CD4-positive, alpha-beta T cell treated with Interleukin-10 for 1 hour (primary cell): ENCODE results near the gene CAMTA1.

Source experiments
- DNase-seq: peaks from one replicate; pipeline ENCODE4 v3.0.0-alpha.2; 2020

Gene CAMTA1

DNA sequence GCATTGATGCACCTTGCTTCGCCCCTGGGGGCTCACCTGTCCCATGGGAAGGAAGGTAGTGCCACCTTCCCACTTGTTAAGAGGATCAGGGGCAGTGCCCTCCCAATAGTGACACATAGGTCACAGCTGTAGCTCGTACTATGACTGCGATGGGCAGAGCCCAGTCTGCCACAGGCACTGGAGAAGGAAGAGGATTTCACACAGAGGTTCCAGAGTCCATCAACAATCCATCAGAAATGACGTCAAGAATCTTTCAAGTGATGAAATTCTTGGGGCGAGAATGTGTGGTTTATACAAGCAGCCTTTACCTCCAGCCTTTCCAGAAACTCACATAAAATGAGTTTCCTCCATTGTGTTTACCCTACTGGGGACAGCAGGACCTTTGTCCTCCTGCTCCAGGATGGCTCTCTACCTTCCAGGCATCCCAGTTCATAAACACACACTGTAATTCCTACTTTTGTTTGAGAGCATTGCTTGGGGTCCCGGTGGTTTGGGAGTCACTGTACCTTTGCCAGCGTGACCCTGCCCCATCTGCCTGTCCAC, 725.2 kb downstream of the CAMTA1 start:
- no peak for DNase-seq

DNA sequence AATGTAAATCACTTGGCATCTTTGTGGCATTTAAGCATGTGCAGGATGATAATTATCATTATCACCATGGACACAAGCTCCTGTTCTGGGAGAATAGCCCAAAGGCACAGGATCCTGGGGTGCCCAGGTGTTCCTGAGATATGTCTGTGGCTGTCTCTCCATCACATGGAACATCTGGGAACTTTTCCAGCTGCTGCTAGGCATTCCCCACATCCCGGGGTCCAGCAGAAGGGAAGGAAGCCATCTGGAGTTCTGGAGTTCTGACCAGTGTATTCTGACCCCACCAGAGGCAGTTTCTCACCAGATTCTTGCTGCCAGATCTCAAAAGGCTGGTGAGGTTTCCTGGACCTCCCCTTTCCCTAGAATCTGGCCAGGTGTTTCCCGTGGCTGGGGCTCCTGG, 726.1 kb downstream of the CAMTA1 start:
- DNase-seq = no peak

DNA sequence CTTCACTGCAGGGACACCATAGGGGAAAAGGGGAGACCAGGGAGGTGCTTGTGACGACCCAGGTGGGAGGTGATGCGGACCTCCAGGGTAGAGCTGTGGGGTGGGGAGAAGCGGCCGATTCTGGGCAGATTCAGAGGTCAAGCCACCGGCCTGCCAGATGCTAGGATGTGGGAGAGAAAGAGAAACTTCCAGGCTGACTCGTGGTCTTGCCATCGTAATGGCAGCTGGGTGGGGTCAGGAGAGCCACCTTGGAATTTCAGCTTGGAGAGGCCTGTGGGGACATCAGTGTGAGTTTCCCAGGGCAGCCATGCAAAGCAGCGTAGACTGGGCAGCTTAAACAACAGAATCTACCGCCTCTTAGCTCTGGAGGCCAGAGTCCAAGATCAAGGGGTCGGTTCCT, 727.8 kb downstream of the CAMTA1 start:
- no peak for DNase-seq

DNA sequence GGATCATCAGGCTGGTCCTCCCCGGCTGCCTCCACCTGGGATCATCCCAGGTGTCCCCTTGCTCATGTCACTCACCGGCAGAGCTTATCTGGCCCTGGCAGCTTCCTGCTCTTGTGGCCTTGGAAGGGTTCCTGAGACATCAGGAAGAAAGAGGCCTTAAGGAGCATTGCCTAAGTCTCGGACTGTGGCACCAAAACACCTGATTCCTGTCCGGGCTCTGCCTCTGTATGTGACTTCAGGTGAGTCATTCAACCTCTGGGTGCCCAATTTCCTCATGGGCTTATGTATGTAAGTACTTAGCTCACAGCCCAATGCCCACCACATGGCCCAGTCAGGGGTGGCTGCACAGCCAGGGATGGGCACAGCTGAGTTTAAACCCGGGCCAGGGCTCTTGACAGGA, 729.9 kb downstream of the CAMTA1 start:
- DNase-seq = no peak

DNA sequence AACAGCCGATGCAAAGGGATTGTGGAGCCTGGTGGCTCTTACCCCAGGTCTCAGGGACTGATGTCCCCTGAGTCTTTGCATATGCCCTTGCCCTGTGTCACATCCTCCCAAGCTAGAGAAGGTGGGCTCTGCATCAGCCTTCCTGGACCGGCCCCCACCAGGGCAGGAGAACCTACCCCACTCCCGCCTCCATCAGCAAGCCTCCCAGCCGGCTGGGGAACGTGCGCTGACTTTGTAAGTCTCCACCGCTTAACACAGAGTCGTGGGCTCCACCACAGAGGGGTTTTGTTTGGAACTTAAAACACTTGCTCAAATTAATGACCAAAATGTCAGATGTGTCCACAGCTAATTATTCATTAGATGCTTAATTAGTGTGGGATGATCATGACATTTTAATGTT, 730.6 kb downstream of the CAMTA1 start:
- DNase-seq = no peak

DNA sequence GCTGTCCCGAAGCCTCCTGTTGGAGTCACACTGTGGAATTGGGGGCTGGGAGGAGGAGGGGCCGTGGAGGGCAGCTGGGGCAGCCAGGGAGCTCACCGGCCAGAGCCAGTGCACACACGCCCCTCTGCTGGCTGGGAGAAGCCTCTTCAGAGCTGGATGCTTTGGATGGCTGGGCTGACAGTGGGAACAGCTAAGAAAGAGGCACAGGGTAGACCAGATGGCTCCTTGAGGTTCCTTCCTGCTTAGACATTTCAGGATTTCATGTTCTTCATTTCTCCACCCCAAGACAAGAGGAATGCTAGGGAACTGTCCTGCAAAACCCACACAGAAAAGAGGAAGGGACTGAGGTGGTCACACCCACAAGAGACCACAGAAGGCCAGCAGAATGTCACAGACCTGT, 731.1 kb downstream of the CAMTA1 start:
- no peak for DNase-seq

DNA sequence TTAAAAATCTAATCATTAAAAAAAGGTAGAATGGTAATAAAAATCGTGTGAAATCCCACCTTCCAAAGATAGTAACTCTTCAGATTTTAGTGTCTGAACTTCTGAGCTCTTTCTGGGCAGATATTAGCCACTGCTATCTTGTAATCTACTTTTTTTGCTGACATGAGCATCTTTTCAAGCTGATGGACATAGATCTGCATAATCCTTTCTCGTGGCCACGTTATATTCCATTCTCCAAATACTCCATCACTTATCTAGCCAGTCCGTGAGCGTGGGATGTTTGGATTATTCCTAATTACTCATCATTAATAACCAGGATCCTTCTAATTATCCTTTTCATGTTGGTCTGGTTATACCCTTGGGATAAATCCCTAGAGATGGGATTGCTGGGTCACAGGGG, 731.7 kb downstream of the CAMTA1 start:
- no peak for DNase-seq

DNA sequence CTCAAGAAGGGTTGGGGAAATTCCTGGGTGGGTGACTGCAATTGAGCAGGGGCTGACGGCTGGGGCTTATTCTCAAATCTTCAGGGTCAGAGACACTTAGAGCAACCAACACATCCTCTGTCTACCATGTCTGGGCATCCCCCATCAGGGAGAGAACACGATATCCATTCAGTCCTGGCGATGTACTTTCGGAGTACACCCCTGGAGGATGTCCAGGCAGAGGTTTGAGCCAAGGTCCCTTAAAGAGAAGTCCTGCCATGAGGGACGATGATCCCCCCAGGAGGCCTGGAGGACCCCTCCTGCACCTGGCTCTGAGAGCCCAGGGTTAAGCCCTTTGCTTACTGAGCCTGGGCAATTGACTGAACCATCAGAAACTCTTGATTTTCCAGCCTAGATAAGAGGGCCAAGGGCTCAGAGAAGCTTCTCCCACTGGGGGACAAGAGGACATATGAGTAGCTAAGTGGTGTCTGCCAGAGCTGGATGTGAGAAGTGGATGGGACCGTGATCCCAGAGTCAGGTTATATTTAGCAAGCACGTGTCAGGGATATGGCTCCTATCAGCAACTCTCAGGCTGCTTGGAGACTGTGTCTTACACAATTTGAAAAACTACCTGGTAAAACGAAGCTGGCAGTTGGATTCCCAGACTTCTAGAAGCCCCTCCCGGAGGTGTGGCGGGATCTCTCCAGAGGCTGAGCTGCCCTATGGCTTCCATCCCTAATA, 732.5 kb downstream of the CAMTA1 start:
- DNase-seq = no peak

DNA sequence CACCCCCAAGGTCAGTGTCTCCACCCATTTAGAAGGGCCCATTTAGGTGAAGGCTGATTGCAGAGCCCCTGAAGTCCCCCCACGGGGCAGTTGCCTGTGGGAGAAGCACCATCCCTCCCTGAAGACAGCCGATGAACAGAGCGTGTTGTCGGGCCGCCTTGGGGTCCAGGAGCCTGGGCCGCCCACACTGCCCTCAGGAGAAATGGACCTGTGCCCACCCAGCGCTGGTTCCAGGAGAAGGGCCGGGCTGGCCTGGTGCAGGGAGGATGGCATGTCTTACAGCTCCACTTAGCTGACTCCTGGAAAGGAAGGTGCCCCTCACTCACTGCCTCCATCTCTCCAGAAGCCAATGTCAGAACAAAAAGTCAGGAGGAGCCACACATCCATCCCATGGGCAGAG, 733.2 kb downstream of the CAMTA1 start:
- no peak for DNase-seq

DNA sequence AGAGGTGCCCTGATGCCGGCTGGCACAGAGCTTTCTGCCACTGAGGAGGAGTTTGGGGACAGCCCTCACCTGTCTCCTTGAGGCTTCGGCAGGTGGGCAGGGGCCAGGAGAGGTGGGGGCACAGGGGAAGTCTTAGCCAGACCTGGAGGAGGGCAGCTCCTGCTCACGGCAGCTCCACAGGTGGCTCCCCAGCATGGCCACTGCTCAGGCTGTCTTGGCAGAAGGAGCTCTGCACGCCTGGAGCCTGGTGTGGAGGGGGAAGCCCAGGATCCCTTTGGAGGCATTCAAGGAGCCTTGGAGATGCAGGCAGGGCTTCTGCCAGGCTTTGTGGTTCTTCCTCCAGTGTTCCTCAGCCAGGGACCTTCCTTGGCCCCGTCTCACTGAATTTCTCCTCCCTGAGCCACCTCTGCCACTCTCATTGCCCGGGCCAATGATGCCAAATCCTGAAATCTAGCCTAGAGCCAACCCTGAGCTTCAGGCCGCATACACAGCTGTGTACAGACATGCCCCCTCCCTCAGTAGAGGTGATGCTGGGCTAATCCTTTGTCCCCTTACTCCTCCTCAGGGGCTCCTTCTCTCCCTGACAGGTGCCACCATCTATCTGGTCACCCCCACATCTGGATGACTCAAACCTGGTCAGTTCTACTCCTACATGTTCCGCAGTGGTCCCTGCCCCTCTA, 734.1 kb downstream of the CAMTA1 start:
- DNase-seq = no peak

DNA sequence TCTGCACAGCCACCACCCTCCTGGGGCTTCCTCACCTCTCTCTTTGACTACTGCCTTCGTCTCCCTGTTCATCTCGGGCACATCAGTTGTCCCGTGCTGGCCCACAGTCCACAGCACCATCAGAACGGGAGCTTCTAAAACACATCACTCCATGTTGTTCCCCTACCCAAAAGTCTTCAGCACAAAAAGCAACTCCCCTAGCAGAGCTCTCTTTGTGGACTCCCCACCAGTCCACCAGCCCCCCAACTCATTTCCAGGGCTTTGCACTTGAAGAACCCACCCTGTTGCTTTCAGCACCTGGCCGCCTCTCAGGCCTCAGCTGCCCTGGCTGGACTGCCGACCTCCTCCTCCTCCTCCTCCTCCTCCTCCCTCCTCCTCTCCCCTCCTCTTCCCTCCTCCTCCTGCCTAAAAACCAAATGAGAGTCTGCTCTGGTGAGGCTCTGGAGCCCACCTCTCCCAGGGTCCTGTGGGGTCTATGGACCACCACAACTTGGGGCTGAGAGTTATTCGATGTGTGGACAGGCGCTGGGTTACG, 734.7 kb downstream of the CAMTA1 start:
- no peak for DNase-seq

DNA sequence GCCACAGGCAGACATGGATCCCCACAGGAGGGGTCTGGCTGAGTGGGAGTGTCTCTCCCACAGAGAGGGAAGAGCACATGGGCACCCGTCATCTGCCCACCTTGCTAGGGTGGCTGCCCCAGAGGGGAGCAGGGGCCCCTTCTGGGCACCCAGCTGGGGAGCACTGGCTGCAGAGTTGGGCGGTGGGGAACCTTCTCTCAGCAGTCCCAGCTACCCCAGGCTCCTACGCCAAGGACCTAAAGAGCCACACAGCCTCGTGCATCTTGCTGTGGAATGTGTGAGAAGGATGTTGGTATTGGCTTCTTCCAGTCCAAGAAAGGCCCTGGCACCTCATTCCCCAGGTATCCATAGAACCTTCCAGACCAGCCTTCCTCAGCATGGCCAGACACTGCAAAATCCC, 735.2 kb downstream of the CAMTA1 start:
- DNase-seq = no peak

DNA sequence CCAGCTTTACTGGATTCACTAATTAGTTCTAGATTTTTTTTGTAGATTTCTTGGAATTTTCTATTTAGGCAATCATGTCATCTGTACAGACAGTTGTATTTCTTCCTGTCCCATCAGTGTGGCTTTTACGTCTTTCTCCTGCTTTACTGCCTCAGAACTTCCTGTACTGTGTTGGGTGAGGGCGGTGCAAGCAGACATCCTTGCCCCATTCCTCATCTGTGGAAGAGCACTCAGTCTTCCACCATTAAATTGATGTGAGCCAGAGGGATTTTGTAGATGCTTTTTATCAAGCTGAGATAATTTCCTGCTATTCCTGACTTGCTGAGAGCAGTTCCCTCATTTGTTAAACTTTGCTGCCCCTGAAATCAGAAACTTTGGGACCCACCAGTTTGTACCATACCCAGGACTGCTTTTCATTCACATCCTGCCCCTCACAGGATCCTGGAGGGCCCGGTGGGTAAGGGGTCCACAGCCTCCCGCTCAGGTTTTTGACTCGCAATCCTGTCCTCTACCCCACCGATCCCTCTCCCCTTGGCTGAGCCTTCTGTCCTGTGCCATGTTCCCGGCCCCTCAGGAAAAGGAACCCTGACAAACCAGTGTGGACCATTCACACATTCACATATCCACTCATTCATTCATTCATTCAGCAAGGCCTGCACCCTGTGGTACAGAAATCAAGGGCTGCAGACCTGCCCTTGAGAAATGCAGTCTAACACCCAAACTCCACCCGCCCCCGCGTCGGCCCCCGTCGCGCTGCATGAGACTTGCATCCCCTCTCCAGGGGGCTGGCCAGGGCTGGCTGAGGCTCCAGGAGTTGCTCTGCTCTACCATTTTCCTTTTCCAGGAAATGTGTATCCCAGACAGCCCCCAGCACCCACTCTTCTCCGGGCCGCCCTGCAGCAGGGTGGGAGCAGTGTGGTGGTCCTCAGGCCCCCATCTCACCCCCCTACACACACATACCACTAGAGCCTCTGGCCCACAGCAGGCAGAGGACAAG, 739.4 kb downstream of the CAMTA1 start:
- DNase-seq = no peak

DNA sequence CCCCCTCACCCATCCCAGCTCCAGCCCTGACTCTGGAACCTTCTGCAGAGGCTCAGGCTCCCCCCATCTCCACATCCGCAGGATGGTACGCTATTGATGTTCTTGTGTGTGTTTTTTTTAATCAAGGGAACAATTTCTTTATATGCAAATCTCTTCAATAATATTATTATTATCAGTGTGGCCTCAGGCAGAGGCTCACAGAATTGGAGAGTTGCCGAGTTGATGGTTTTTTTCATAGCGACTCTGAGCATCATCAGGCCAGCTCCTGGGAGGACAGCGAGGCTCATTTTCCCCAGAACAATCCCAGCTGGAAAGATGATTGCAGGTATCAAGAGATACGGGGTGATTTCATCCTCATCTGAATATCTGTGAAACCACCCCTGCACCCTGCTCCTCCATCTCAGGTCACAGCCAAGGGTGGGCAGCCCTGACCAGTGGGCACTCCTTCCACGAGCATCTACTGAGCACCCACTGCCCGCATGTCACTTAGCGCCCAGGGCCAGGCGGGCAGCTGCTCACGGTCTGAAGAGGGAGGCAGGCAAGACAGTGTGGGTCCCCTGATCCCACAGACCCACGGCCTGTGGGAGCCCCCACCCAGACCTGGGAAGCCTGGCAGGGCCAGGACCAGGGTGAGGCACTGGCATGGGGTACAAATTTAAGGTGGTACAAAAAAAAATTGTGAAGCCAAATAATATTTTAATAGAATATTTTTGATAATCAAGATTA, 740.2 kb downstream of the CAMTA1 start:
- DNase-seq = no peak

DNA sequence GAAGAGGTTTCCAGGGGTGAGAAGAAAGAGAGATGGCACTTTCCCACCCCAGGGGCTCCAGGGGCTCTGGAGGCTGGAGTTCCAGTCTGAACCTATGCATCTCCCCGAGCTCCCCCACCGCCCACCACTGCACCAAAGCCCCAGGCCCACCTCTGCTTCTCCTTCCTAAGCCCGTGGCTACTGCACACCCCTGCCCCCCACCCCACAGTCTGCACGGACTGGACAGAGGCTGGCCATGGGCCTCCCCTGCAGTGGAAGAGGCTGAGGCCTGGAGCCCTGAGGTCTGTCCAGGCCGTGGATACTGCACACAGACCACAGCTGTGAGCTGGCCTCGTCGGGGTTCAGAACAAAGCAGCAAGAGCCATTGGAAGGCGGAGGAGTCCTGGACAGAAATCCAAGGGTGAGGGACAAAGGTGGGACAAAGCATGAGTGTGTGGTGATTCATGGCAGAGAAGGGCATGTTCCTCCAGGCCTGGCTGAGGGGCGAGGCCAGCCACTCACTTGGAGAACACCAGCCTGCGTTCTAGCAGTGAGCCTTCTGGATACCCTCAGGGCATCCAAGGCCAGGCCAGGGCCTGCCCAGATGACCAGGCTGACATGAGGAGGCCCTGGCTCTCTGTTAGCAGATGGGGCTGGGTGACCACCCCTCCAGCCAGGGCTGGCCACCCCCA, 741.1 kb downstream of the CAMTA1 start:
- DNase-seq = no peak

DNA sequence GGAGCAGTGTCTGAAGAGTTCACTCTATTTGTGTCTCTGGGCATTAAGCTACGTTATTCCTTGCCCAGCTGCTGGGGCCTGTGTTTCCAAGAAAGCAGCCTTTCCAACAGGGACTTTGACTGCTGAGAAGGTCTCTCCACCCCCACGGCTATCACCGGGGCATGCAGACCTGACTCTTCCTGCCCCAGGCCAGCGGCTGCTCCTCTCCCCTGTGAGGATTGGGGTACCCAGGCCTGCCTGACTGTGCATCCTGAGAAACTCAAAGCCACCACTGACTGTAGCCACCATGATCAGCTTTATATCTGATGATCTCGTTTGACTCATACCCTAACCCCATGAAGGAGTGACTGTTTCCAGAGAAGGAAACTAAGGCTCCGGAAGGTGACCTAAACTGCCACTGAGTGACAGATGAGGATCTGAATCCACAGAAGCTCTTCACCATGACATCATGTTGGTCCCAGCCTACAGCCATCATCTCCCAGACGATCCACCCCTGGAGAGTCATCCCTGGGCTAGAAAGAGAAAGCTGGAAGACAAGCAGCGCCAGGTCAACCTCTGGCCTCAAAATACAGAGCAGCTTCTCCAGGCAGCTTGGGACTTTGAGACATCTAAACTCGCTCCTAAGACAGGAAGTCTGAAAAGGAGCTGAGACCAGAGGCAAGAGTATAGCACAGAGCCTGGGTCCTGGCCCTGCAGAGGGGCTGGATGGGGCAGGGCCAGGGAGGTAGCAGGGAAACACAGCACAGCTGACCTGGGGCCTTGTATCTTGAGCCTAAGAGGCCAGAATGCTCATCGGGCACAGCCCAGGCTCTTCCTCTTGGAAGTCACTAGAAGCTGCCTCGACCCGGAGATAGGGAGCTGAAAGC, 741.8 kb downstream of the CAMTA1 start:
- no peak for DNase-seq

DNA sequence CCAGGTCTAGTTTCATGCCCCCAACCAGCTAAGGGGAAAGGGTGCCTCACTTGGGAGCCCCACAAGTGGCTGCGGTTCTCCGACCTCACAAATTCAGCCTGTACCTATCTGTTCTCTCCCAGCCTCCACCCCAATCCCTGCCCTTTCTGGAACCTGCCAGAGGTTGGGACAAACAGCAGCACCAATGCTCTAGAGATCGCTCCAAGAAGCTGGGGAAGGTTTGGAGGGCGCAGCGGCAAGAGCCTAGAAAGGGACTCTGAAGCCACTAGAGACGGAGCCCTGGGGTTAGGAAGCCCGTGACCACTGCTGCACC, 742.4 kb downstream of the CAMTA1 start:
- DNase-seq = no peak

DNA sequence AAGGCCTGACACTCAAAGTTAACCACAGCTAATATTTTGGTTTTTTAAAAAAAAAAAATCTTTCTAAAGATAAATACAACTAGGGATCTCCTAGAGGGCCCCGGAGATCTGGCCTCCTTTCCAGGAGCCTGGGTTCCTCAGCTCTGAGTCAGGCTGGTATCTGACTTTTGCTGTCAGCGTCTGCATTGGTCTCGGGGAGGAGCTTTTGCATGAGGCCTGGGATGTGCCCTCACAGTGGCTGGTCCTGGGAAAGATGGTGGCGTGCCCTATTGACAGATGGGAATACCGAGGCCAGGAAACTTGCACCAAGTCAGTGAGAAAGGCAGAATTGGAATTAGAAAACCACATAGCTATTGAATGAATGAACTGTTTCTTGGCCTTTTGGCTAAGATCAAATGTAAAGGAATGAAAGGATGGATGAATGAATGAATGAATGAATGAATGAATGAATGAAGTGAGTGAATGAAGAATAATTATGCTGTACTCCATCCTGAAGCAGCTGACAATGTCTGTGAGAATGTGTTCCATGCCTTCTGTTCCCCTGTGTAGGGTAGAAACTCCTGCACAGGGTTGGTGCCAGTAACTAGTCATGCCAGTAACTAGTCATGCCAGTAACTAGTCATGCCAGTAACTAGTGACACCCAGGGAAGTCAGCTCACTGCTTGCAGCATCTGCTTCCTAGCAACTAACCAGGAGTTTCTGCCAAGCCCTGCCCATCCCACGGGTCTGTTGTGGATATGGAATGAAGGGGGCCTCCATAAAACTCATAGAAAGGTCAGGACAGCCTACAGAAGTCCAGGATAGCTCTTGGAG, 743.3 kb downstream of the CAMTA1 start:
- no peak for DNase-seq

DNA sequence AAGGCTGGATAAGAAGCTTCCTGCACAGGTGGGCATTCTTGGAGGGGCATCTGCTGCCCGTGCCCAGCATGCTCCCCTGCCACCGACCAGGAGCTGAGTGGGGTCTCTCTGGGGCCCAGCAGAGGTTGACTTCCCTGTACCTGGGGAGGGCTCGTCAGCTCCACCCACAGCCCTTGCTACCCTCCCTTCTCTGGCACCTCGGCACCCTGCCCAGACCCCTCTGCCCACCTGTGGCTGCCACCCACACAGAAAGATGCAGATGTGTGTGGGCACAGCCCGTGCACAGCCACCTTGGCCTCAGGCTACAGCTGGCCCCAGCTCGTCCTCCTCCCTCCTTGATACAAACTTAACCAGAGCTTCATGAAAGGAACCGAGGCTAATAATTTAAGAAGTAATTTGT, 744.7 kb downstream of the CAMTA1 start:
- no peak for DNase-seq
